Type B pancreatic cell (in vitro differentiated cells): ENCODE measurements around the gene ZNF668. TPM values are rescaled to one million over a fixed set of nuclear protein-coding genes. Genes with fewer than 3 reads are reported as not detected.
"Not testable (repeated sequence)": the region's sequence is repeated elsewhere in the genome, so short reads cannot be mapped to it uniquely, and the experiment has no call there.

Experiments
- DNase-seq: peaks from one replicate; pipeline ENCODE4 v3.0.0; 2021; ENCODE audit warnings: mixed read lengths; ENCODE audit not compliant: unreplicated experiment; ENCODE audit errors: extremely low spot score
- H3K27ac Mint-ChIP-seq: 2 replicates; pipeline ENCODE4 v1.8.0; 2021; ENCODE audit warnings: mild to moderate bottlenecking, mixed read lengths
- H3K27me3 Mint-ChIP-seq: 2 replicates; pipeline ENCODE4 v1.8.0; 2021; ENCODE audit warnings: mixed read lengths
- H3K36me3 Mint-ChIP-seq: 2 replicates; pipeline ENCODE4 v1.8.0; 2021; ENCODE audit warnings: mixed read lengths
- H3K4me1 Mint-ChIP-seq: one replicate; pipeline ENCODE4 v1.8.0; 2021; ENCODE audit warnings: mixed read lengths; ENCODE audit not compliant: unreplicated experiment
- H3K4me3 Mint-ChIP-seq: 2 replicates; pipeline ENCODE4 v1.8.0; 2021; ENCODE audit warnings: mild to moderate bottlenecking, mixed read lengths
- H3K9me3 Mint-ChIP-seq: 2 replicates; pipeline ENCODE4 v1.8.0; 2021; ENCODE audit warnings: mixed read lengths
- CTCF ChIP-seq: fragments of 200-600 bp; sonication (generic); conservative IDR thresholded peaks from 2 replicates; pipeline ENCODE4 v1.5.0; 2021; ENCODE audit warnings: antibody characterized with exemption, mild to moderate bottlenecking
- total RNA-seq: library from RNA; stranded (reverse); gene quantifications from 2 replicates; pipeline ENCODE4 v1.2.1, GENCODE V29; 2021; ENCODE audit warnings: low replicate concordance

Gene ZNF668
- total RNA-seq, 1 donor from 2014 or later: 13.4 TPM

- Mint-ChIP-seq H3K27me3 (no peaks in the 10 kb centered on the region), H3K27ac (peak overlapping the region; percentile 61), H3K9me3 (no peaks in the 10 kb centered on the region), H3K36me3 (peaks cover 4% of the 10 kb centered on the region), H3K4me3 (no peak overlapping the region), H3K4me1 (peaks cover 10% of the 10 kb centered on the region)
- peak; percentile 89 for DNase-seq
- peak; percentile 81 for TF ChIP-seq CTCF
Observed at GRCh38 chr16:31105677-31106213, 31.7 kb upstream of the ZNF668 start.

GRCh38 chr16:31100876-31101641, 27.0 kb upstream of the ZNF668 start:
- H3K27ac Mint-ChIP-seq, H3K27me3 Mint-ChIP-seq, DNase-seq, H3K4me1 Mint-ChIP-seq, H3K36me3 Mint-ChIP-seq, H3K9me3 Mint-ChIP-seq, H3K4me3 Mint-ChIP-seq: not testable (repeated sequence)

- H3K9me3 Mint-ChIP-seq: peaks cover 5% of the 10 kb centered on the region
- H3K27ac Mint-ChIP-seq: no peak overlapping the region
- H3K4me3 Mint-ChIP-seq: no peak overlapping the region
- no peaks in the 10 kb centered on the region for H3K36me3 Mint-ChIP-seq
- peaks cover 4% of the 10 kb centered on the region for H3K4me1 Mint-ChIP-seq
- no peak for TF ChIP-seq CTCF
- no peak for DNase-seq
- H3K27me3 Mint-ChIP-seq: peaks cover 4% of the 10 kb centered on the region
Observed at GRCh38 chr16:31099860-31100638, 26.0 kb upstream of the ZNF668 start.

- Mint-ChIP-seq H3K27ac (peak within 1 kb of the TSS; percentile 92), H3K27me3 (no peaks in the 10 kb centered on the region), H3K9me3 (peaks cover 5% of the 10 kb centered on the region), H3K4me3 (peak within 1 kb of the TSS; percentile 95), H3K36me3 (no peaks in the 10 kb centered on the region), H3K4me1 (peaks cover 11% of the 10 kb centered on the region)
- DNase-seq: peak; percentile 95
- TF ChIP-seq CTCF: no peak
Observed at GRCh38 chr16:31094424-31095120, 20.5 kb upstream of the ZNF668 start, which contains the start of gene VKORC1. Gene VKORC1, minus strand, starts transcription at chr16:31094797. Its CDS starts 68 bp downstream, at chr16:31094729.

- no peak for TF ChIP-seq CTCF
- peaks cover 11% of the 10 kb centered on the region for H3K4me1 Mint-ChIP-seq
- H3K9me3 Mint-ChIP-seq: peaks cover 5% of the 10 kb centered on the region
- no peaks in the 10 kb centered on the region for H3K27me3 Mint-ChIP-seq
- H3K36me3 Mint-ChIP-seq: no peaks in the 10 kb centered on the region
- DNase-seq: no peak
- H3K27ac Mint-ChIP-seq: peak overlapping the region; percentile 92
- H3K4me3 Mint-ChIP-seq: peak overlapping the region; percentile 95
Observed at GRCh38 chr16:31094088-31094423, 20.0 kb upstream of the ZNF668 start.
